HepG2 (cell line): ENCODE measurements around the gene RABGGTA. TPM values are rescaled to one million over a fixed set of nuclear protein-coding genes. Genes with fewer than 3 reads are reported as not detected.
A peak's percentile ranks its signal among the peaks of the same experiment; 100 is the strongest.

Experiments
- KLF12 ChIP-seq: sonication (generic); formaldehyde crosslinking; IDR thresholded peaks from 2 replicates; pipeline ENCODE4 v1.4.0; 2020; ENCODE audit warnings: missing genetic modification reagents, borderline replicate concordance
- KMT2A ChIP-seq: sonication (generic); formaldehyde crosslinking; IDR thresholded peaks from 2 replicates; pipeline ENCODE4 v1.4.0; 2020; ENCODE audit warnings: missing genetic modification reagents
- NFIB ChIP-seq: sonication (generic); formaldehyde crosslinking; IDR thresholded peaks from 2 replicates; pipeline ENCODE4 v1.9.0; 2021; ENCODE audit warnings: missing genetic modification reagents, mild to moderate bottlenecking, borderline replicate concordance
- PAF1 ChIP-seq: IDR thresholded peaks from 2 replicates; pipeline ENCODE4 v1.6.1; 2016; ENCODE audit warnings: missing genetic modification reagents, missing compliant biosample characterization
- POLR2AphosphoS5 ChIP-seq: IDR thresholded peaks from 2 replicates; pipeline ENCODE4 v1.6.1; 2012; ENCODE audit warnings: low read depth, low read length
- RERE ChIP-seq: IDR thresholded peaks from 2 replicates; pipeline ENCODE4 v1.6.1; 2016; ENCODE audit warnings: low read depth, missing genetic modification reagents, missing compliant biosample characterization
- SIX1 ChIP-seq: sonication (generic); formaldehyde crosslinking; IDR thresholded peaks from 2 replicates; pipeline ENCODE4 v1.4.0; 2020; ENCODE audit warnings: missing genetic modification reagents, borderline replicate concordance
- SP4 ChIP-seq: sonication (generic); formaldehyde crosslinking; IDR thresholded peaks from 2 replicates; pipeline ENCODE4 v1.8.1; 2023; ENCODE audit warnings: mild to moderate bottlenecking, missing genetic modification reagents
- THAP7 ChIP-seq: sonication (generic); formaldehyde crosslinking; IDR thresholded peaks from 2 replicates; pipeline ENCODE4 v1.8.1; 2023; ENCODE audit warnings: mild to moderate bottlenecking, missing genetic modification reagents
- ZBTB44 ChIP-seq: sonication (generic); formaldehyde crosslinking; IDR thresholded peaks from 2 replicates; pipeline ENCODE4 v1.4.0; 2020; ENCODE audit warnings: missing genetic modification reagents
- ZNF276 ChIP-seq: sonication (generic); formaldehyde crosslinking; IDR thresholded peaks from 2 replicates; pipeline ENCODE4 v1.4.0; 2020; ENCODE audit warnings: mild to moderate bottlenecking, low read depth, missing genetic modification reagents
- ZNF609 ChIP-seq: sonication (generic); formaldehyde crosslinking; IDR thresholded peaks from 2 replicates; pipeline ENCODE4 v1.4.0; 2020; ENCODE audit warnings: mild to moderate bottlenecking, missing genetic modification reagents, borderline replicate concordance
- ZSCAN21 ChIP-seq: sonication (generic); formaldehyde crosslinking; IDR thresholded peaks from 2 replicates; pipeline ENCODE4 v1.8.0; 2022; ENCODE audit warnings: mild to moderate bottlenecking, missing genetic modification reagents, moderate library complexity, borderline replicate concordance
- polyA plus RNA-seq, 8 experiments: library from polyadenylated mRNA; depleted of rRNA in 3 of 8; stranded (reverse) in 7 of 8; unstranded in 1 of 8; fragments of >200 nt; fragmentation: Illumina TruSeq in 4 of 8; extraction: Trizol in 4 of 8; gene quantifications; 2 replicates each; pipeline versions ENCODE4 v1.2.1 to v1.2.3, GENCODE V29; 2011 to 2016; ENCODE audit warnings: low read depth in 4 of 8, missing spikeins in 1 of 8, mixed read lengths in 1 of 8; ENCODE audit not compliant: insufficient read depth in 1 of 8
- total RNA-seq, 5 experiments: library from RNA; depleted of rRNA; stranded (reverse); fragments of >200 nt; fragmentation: Illumina TruSeq; extraction: Trizol; gene quantifications; 2 replicates each; pipeline ENCODE4 v1.2.3, GENCODE V29; 2016; ENCODE audit warnings: low read depth in 1 of 5

The RABGGTA gene
- total and polyA plus RNA-seq, 2 of the 13 experiments (the other 11 are each of a cell fraction or from before 2014, with no cell fraction given): 57.9 to 90.8 TPM

- no peak for TF ChIP-seq RERE (CRISPR knock-in tag)
- TF ChIP-seq ZBTB44: no peak
- TF ChIP-seq PAF1: peak; percentile 68
- peak; percentile 51; the same call in 1 of the 2 replicates for TF ChIP-seq ZNF609
- 0 out of 2 replicates have a peak, but pooled peaks have one; percentile 47 for TF ChIP-seq NFIB (CRISPR knock-in tag)
- no peak for TF ChIP-seq SIX1 (CRISPR knock-in tag)
- no peak for TF ChIP-seq ZSCAN21 (CRISPR knock-in tag)
- TF ChIP-seq POLR2AphosphoS5: peak; percentile 39
- 0 out of 2 replicates have a peak, but pooled peaks have one; percentile 38 for TF ChIP-seq THAP7 (CRISPR knock-in tag)
- 0 out of 2 replicates have a peak, but pooled peaks have one; percentile 35 for TF ChIP-seq ZNF276
- no peak for TF ChIP-seq SP4 (CRISPR knock-in tag)
- no peak for TF ChIP-seq KMT2A (CRISPR knock-in tag)
- TF ChIP-seq KLF12 (CRISPR knock-in tag): no peak
These were observed 34.5 kb downstream of the RABGGTA start (continued) for GRCh38 chr14:24236689-24237462.
